Caki2 (cell line): Measurements from ENCODE around the gene GRM4. TPM values are rescaled to one million over a fixed set of nuclear protein-coding genes. Genes with fewer than 3 reads are reported as not detected.

ENCODE experiments used
- DNase-seq: peaks from one replicate; pipeline ENCODE4 v3.0.0-alpha.2; 2015; ENCODE audit warnings: low read depth
- in situ Hi-C: cut with HindIII; loops from 2 replicates; pipeline ENCODE4 v1.10.0; 2016; ENCODE audit warnings: low sequenced_read_pairs, low pct_unique_long_range_greater_than_20kb, mixed read lengths
- total RNA-seq: library from RNA; depleted of rRNA; stranded (reverse); fragments of >200 nt; shearing (Covaris generic); gene quantifications from 2 replicates; pipeline ENCODE4 v1.2.3, GENCODE V29; 2014; ENCODE audit warnings: low replicate concordance

Gene GRM4
- total RNA-seq, 1 experiment from 2014 or later: 1.2 TPM

DNA sequence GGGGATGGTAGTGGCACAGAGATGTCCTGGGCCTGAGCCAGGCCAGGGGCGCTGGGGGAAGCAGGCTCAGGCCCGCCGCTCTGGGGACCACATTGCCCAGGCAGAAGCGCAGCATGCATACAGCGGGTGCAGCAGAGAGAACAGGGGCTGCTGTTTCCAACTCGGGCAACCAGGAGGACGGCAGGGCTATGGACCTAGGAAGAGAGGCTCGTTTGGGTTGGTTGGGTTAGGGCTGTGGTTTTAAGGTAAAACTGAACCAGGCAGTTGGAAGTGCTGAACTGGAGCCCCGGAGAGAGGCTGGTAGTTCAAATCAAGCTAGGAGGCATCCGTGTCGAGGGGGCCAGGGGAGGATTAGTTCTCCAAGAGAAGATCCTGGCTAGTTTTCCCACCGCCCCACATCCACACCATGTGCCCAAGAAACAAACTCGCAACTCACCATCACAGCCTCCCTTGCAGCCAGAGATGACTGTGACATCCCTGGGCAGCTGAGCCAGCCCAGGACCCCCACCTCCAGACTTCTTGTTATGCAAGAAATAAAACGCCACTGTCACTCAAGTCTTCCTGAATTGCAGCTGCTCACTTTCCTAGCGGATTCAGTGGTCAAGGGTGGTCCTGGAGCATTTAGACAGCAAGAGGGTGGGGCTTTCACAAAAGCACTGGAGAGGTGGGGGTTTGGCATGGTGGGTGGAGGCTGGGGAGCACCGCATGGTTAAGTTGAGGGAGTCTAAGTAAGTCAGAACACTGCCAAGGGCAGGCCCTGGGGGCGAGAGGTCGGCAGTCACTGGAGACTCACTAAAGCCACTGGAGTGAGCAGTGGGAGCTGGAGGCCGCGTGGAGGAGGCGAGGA is 161.2 kb downstream of the GRM4 start:
- in situ Hi-C loops: no loop called here
- no peak for DNase-seq

DNA sequence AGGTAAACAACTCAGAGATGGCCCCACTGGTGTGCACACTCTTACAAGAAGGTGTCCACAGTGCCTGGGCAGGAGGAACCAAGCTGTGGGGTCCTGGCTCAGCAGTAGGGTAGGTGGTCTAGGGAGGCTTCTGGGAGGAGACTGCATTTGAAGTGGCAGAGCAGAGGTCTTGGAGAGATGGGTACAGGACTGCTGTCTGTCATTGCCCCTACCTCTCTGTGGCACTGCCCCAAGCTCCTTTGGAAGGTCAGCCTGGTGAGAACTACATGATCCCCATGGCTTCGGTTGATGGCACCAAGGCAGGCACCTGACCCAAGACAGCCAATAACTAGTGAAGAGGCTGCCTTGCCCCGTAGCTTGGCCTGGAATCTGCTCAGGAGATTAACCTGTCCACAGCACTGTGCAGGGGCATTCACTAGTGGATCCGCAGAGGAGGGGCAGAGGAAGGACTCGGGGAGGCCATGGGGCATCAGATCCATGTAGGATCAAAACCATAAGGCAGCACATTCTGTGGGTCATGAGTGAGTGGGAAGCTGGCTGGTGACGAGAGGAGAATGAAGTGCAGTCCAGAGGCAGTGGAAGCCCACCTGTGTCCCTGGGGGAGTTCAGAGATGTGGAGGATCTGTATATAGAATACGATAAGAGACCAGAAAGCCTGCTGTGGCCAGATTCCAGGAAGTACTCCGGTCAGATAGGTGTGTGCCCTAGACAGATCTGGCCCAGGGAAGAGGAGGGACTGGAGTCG is 162.0 kb downstream of the GRM4 start:
- no peak for DNase-seq
- in situ Hi-C loops: no loop called here

DNA sequence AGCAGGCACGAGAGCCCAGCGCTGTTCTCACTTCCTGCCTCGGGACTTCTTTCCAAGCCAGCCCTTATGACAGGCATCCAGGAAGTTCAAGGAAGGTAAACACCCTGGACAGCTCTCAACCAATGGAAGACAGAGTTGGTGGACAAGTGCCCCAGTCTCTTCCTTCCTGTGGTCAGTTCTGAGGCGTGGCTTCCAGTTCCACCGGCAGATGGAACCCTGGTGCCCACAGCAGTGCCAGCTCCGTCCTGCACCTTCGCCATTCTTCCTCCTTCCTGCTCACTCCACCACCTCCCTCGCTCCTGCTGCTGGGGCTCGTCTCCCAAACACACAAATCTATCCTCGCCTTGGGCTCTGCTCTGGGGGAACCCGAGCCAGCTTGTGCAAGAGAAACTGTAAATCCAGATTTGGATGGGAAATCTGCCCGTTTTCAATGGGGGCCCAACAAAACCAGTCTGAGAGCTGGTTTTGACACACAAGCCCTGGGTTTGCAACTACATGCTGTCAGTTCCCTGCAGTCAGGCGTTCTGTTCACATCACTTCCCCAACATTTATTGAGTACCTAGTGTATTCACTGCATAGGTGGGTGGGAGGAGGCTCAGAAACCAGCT is 162.7 kb downstream of the GRM4 start:
- in situ Hi-C loops: no loop called here
- DNase-seq: no peak

DNA sequence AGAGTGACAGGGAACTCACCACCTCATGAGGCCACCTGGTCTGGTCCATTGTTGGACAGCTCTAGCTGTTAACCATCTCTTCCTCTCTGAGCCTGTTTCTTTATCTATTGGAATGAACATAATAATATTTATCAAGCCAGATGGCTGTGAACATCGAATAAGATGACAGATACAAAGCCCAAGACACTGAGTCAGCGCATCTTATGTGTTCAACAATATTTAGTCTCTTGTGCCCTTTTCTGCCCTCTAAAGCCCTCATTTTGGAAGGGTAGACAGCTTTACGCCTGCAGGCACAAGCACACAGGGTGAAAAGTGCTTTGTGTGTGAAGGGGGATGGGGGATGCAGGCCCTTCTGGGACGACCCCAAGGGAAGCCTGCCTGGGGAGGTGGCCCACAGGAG is 164.0 kb downstream of the GRM4 start:
- no peak for DNase-seq
- in situ Hi-C loops: no loop called here

DNA sequence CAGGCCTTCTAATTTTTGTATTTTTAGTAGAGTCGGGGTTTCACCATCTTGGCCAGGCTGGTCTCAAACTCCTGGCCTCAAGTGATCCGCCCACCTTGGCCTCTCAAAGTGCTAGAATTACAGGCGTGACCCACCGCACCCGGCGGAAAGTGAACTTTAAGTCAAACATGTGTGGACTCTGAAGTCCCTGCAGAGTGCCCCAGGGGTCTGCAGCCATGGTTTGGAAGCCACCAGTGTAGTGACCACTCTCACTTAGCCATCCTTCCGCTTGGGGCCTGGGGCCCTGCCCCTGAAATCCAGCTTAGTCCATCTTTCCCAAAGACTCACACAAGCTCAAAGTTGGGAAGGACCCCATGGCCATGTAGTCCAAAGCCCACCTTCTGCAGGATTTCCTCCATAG is 164.5 kb downstream of the GRM4 start:
- in situ Hi-C loops: no loop called here
- DNase-seq: no peak

DNA sequence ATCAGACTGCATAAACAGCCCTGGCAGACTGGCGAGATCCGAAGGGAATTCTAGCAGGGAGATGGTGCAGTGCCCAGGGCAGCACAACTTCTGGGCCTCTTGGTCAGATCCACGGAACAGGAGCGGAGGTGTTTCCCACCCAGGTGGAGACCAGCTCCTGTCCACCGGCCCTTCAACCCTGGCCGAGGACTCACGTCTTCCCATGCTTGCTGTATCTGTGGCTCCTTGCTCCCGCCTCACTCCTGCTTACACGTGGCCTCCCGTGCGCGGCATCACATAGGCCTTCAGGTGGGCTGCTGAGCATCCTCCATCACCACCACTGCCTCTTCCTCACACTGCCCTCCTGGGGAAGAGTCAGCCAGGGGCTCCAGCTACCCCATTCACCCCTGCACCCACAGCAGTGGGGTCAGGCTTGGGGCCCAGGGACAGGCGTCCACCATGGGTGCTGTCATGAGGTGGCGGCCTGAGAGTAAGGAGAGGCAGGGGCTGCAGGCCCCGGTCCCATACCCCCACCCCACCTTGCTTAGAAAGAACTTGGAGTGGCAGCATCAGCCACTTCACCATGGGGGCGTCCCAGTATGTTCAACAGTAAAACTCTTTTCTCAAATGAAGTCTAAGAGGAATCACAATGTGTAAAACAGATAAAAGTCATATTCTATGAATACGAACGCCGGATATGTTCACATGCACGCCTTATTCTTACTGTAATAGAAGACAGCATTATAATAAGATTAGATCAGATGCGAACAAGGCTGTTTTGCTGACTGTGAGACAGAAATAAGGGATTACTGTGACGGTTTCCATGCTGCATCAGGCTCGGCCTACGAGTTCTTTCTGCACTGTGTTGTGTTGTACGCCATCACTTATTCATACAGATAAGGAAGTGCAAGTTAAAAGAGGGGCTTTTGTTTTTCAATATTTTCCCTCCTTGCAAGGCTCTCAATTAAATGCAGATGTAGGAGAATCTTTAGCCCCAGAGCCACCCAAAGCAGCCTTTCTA is 165.4 kb downstream of the GRM4 start:
- in situ Hi-C loops: no loop called here
- no peak for DNase-seq

DNA sequence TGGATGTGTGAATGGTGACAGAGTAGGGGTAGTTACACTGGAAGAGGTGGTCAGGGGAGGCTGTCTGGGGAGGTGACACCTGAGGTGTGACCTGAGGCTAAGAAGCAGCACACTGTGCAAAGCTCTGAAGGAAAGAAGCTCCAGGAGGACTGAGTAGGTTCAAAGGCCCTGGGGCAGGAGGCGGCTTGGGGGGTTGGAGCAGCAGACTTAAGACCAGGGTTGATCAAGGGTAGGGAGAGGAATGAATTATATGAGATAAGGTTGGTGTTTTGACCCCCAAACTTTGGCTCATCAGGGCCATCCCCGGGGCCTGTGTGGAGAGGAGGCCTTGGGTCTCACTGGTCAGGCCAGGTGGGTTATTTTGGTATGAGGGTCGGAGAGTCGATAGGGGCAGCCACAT is 166.1 kb downstream of the GRM4 start:
- in situ Hi-C loops: no loop called here
- no peak for DNase-seq

DNA sequence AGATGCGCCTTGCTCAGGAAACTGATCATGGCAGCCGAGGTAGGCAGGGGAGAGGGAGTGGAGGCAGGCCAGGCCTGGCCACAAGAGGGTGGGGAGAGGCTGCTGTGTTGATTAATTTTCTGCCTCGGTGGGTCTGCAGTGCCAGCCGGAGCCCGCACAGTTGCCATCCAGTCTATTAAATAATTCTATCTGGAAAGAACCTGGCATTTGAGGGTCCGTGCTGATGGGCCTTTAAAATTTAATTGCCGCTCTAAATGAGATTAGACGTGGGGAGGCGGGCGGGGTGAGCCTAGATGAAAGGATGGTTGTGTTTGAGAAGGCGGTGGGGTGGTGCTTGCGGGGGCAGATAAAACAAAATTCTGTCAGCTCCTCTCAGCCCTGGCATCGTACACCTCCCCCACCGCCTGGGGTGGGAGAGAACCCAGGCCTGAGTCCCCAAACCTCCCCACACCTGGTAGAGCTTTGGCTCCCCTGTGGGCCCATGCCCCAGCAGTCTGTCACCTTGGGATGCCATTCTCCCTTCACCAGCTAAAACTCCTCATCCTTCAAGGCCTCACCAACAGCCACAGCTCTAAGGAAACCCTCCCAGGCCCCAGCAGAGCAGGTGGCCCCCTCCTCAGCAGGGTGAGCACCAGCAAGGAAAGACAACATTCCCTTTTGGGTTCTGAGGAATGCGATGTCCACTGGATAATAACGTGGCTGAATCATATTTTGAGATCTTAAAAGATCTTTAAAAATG is 167.3 kb downstream of the GRM4 start:
- no peak for DNase-seq
- in situ Hi-C loops: no loop called here

DNA sequence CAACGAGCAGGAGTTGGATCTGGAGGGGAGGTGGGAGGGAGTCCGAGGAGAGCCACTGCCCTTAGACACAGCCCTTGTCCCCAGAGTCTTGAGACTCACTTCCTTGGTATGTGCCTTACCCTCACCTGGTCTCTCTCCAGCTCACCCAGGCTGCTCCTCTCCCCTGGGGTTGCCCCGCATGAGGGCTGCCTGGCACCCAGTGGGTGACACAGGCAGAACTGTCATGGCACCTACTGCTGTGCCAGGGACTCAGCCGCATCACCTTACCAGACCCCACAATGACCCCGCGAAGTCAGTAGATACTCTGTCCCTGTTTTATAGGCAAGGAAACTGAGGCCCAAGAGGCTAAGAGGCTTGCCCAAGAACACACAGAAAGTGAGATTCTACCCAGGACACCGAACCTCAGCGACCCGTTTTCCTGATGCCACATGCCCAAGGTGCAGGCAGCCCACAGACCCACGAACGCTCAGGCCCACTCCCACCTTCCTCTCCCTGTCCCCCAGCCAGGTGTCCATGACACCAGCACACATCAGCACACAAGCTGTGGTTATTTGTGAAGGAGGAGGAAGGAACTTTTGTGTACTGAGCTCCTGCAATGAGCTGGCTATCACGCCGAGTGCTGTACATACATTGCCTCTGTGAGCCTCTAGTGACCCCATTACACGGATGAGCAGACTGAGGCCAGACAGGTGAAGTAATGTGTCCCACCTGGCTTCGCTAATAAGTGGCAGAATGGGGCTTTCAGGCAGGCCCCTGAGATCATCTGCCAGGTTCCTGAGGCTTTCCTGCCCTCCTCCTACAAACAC is 168.1 kb downstream of the GRM4 start:
- no peak for DNase-seq
- in situ Hi-C loops: no loop called here

DNA sequence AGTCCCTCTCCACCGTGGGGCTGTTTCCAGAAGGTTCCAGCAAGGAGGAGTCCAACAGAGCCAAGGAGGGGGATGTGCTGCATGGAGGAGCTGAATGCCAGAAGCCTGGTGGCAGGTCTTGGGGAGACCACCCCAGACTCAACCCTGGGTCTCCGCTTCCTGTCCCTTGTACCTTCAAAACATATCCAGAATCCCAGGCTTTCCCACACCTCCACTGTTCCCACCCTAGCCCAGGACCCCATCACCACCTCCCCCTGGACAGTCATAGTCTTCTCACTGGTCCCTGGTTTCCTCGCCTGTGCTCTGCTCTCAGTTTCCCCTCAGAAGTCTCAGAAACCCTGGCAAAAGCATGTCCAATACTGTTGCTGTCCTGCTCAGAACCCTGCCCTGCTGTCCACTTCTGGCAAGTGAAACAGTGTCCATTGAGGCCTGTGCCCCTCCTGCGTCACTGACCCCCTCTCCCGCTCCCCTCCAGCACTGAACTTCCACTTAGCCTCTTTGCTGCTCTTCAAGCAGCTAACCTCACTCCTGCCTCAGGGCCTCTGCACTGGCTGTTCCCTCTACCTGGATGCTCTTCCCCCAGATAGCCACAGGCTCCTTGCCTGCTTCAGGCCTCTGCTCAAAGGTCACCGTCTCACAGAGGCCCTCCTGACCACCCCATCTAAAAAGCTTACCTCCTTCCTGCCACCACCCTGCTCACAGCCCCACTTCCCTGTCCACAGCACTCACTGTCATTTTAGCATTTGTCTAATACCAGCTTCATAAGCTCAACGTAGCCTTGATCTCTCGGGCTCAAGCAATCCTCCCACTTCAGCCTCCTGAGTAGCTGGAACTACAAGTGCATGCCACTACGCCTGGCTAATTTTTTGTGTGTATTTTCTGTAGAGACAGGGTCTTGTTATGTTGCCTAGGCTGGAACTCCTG is 169.2 kb downstream of the GRM4 start:
- in situ Hi-C loops: no loop called here

DNA sequence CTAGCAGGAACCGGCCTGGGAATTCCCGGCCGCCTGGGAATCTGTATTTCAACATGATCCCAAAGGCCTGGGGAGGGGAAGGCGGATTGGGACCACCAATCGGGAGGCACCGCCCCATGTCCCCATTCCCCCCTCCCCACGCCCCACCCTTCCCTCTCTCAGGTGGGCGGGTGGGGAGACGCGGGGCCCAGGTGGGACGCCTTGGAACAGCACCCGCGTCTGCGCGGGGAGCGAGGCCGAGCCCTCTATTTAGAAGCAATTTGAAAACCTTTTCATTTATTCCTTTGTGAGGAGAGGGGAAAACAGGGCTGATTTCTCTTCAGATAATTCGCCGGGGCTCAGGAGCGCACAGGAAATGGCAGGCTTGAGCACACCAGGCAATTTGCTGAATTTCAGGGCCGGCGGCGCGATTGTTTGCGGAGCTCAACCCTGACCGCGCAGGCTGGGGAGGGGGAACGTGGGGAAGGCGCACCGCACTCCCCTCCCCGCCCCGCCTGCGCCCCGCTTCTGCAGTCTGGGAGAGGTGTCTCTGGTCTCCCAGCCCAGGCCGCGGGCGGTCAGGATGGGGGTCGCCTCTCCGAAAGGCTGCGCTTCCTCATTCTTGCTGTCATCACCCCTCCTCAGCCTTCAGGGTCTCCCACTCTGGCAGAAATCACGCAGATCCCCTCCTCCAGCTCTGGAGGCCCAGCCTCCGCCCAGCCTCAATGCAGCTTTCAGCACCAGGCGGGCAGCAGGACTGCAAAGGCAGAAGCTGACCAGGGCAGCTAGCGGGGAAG is 170.0 kb downstream of the GRM4 start:
- no peak for DNase-seq
- in situ Hi-C loops: no loop called here

More for the DNA sequence above, 169.2 kb downstream of the GRM4 start:
- no peak for DNase-seq

DNA sequence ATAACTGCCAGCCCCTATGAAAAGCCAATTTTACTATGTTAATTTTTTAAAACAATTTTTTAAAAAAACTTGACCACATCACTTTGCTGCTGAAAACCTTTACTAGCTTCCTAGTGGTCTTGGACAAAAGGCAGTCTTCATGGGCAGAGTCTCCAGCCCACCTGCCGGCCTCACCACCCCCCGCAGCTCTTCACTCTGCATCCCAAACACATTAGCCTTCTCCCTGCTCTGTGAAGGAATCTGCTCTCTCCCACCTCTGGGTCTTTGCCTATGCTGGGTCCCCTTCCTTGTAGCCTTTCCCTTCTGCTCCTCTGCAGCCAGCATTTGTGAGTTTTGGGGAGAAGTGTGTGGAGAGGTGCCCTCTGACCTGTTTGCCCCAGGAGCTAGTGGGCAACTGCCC is 171.4 kb downstream of the GRM4 start:
- in situ Hi-C loops: no loop called here
- DNase-seq: no peak

DNA sequence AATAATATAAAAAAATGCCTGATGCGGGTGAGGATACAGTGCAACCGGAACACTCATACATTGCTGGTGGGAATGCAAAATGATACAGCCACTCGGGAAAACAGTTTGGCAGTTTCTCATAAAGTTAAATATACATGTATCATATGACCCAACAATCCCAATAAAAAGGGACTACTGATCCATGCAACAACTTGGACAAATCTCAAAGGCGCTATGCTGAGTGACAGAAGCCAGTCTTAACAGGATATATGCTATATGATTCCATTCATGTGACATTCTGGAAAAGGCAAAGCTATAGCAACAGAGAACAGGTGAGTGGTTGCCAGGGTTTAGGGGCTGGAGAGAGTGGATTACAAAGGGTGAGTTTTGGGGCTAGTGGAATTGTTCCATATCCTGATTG is 171.9 kb downstream of the GRM4 start:
- in situ Hi-C loops: no loop called here
- no peak for DNase-seq

DNA sequence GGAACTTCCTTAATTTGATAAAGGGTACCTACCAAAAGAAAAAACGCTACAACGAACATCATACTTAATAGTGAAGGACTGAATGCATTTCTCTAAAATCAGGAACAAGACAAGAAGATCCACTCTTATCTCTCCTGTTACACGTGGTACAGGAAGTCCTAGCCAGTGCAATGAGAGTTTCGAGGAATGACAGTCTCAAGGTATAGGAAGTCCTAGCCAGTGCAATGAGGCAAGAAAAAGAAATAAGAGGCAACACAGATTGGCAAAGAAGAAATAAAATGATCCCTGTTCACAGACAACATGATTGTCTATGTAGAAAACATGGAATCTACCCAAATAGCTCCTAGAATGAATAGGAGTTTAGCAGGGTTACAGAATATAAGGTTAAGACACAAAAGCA is 174.3 kb downstream of the GRM4 start:
- DNase-seq: no peak
- in situ Hi-C loops: no loop called here
